ENCODE results near the gene LCN1. TPM values are rescaled to one million over a fixed set of nuclear protein-coding genes. Genes with fewer than 3 reads are reported as not detected.

Gene LCN1
- total RNA-seq, 2 donors from 2014 or later = not detected

DNA sequence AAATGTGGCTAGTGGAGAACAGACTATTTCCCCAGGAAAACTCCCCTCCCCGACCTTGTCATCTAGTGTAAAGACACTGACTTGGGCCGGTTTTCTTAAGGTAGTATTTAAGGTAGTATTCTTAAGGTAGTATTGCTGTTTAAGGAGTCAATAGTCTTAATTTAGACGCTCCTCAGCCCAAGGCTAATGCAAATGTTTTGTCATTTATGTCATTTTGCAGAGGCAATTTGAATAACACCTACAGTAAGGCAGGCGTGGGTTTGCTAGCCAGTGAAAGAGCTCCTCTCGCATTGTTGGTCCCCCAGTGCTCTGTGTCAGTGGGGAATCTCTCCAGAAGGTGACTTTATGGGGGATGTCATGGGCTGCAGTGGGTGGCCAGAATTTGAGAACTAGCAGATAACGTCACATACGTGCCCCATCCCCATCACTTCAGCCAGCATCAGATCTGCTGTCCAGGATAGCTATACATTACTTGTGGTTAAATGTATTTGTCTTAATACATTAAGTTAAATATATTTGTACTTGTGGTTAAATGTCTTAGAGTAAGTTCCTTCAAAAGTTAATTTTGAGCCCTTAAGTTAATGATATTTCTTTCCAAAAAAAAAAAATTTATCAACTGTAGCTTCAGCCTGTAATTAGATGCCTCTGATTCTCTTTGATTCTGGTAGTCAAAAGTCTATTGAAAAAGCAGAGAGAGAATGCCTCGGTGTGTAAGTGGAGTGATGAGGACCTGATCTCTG, 39.1 kb upstream of the LCN1 start:
- no peaks in the 10 kb centered on the region for H3K9me3 ChIP-seq
- no peaks in the 10 kb centered on the region for H3K27me3 ChIP-seq
- peaks cover 33% of the 10 kb centered on the region for H3K36me3 ChIP-seq
- TF ChIP-seq, protein P1, sequence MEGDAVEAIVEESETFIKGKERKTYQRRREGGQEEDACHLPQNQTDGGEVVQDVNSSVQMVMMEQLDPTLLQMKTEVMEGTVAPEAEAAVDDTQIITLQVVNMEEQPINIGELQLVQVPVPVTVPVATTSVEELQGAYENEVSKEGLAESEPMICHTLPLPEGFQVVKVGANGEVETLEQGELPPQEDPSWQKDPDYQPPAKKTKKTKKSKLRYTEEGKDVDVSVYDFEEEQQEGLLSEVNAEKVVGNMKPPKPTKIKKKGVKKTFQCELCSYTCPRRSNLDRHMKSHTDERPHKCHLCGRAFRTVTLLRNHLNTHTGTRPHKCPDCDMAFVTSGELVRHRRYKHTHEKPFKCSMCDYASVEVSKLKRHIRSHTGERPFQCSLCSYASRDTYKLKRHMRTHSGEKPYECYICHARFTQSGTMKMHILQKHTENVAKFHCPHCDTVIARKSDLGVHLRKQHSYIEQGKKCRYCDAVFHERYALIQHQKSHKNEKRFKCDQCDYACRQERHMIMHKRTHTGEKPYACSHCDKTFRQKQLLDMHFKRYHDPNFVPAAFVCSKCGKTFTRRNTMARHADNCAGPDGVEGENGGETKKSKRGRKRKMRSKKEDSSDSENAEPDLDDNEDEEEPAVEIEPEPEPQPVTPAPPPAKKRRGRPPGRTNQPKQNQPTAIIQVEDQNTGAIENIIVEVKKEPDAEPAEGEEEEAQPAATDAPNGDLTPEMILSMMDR (IDR thresholded peaks at IDR 0.05) = no peak
- H3K4me1 ChIP-seq = peaks cover 0 to 20% of the 10 kb centered on the region in 2 donors
- no peak for DNase-seq (ENCODE audit: low spot score)
- H3K4me3 ChIP-seq = no peak overlapping the region
- H3K27ac ChIP-seq = no peak overlapping the region

DNA sequence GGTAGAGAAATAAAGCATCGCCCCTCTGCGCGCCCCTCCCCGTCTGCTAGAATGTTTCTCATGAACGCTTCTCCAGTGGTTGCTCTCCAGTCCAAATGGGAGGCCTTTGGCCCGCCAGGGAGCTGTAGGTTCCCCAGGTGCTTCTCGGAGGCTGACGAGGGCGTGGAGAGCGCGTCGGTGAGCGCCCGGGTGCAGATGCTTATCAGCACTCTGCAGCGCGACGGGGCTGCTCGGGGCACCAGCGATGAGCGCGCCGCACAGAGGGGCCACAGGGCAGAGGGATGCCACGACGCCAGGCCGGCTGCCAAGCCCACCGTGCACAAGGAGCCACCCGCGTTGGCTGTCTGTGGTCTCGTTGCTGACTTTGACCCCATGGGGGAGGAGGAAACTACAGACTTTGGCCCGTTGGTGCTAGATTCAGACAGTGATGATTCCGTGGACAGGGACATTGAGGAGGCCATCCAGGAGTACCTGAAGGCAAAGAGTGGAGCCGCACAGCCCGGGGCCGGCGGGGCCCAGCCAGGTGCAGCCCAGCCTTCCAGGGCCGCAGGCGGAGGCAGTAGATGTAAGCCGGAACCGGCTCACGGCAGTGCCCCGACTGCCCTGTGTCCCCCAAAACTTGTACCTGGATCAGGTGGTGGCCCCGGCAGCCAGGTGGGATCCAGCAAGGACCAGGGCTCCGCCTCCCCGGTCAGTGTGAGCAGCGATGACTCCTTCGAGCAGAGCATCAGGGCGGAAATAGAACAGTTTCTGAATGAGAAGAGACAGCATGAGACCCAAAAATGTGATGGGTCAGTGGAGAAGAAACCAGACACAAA, 36.6 kb upstream of the LCN1 start:
- Histone ChIP-seq H3K4me1 (peaks cover 0 to 11% of the 10 kb centered on the region in 2 donors), H3K9me3 (no peaks in the 10 kb centered on the region), H3K27ac (no peak overlapping the region), H3K4me3 (no peak overlapping the region), H3K36me3 (peaks cover 41% of the 10 kb centered on the region), H3K27me3 (no peaks in the 10 kb centered on the region)
- DNase-seq (ENCODE audit: low spot score) = no peak
- TF ChIP-seq, protein P1 (IDR thresholded peaks at IDR 0.05) = no peak

DNA sequence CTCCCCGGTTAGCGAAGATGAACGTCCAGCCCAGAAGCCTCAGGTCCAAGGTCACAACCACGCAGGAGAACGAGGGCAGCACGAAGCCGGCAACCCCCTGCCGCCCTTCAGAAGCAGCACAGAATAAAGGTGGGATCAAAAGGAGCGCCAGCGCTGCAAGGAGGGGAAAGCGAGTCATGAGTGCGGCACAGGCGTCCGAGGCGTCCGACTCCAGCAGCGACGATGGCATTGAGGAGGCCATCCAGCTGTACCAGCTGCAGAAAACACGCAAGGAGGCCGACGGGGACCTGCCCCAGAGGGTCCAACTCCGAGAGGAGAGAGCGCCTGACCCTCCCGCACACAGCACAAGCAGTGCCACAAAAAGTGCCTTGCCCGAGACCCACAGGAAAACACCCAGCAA, 35.9 kb upstream of the LCN1 start:
- H3K4me3 ChIP-seq = no peak overlapping the region
- TF ChIP-seq, protein P1 (IDR thresholded peaks at IDR 0.05) = no peak
- H3K36me3 ChIP-seq = peaks cover 41% of the 10 kb centered on the region
- no peaks in the 10 kb centered on the region for H3K9me3 ChIP-seq
- no peak for DNase-seq (ENCODE audit: low spot score)
- H3K27ac ChIP-seq = no peak overlapping the region
- no peaks in the 10 kb centered on the region for H3K27me3 ChIP-seq
- peaks cover 0 to 10% of the 10 kb centered on the region in 2 donors for H3K4me1 ChIP-seq

DNA sequence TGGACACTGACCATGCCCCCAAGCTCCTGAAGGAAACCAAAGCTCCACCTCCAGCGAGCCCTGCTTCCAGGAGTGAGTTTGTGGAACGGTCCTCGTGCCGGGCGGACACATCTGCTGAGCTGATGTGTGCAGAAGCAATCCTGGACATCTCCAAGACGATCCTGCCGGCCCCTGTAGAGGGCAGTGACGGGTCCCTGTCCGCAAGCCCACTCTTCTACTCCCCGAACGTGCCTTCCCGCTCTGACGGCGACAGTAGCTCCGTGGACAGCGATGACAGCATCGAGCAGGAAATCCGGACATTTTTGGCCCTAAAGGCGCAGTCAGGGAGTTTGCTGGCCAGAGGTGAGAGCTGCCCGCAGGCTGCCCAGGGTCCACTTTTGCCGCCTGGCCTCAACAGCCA, 35.4 kb upstream of the LCN1 start:
- TF ChIP-seq, protein P1 (IDR thresholded peaks at IDR 0.05) = no peak
- H3K27me3 ChIP-seq = no peaks in the 10 kb centered on the region

DNA sequence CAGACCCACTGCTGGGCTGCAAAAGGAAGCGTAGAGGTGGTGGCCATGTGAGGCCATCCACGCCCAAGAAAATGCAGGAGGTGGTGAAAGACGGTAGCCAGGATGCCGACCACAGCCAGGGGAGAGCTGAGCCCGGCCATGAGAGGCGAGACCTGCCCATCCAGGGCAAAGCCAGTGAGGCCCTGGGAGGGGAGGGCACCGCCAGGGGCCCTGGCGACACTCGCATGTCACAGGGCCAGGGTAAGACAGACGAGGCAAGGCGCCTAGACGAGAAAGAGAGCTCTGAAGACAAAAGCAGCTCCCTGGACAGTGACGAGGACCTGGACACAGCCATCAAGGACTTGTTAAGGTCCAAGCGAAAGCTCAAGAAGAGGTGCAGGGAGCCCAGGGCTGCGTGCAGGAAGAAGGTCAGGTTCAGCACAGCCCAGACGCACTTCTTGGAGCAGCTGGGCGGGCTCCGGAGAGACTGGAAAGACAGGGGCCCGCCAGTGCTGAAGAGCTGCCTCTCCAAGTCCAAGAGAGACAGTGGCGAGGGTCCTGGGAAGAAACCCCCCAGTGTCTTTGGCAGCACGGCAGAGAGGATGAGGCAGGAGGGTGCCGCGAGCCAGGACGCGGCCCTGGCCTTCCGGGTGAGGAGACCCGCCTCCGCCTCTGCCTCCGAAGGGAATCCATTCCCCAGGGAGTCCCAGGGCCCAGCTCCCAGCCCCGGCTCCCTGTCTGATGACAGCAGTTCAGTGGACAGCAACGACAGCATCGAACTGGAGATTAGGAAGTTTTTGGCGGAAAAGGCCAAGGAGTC, 34.8 kb upstream of the LCN1 start:
- Histone ChIP-seq H3K4me1 (no peaks in the 10 kb centered on the region), H3K4me3 (no peak overlapping the region), H3K27me3 (no peaks in the 10 kb centered on the region), H3K36me3 (peaks cover 41% of the 10 kb centered on the region), H3K27ac (no peak overlapping the region), H3K9me3 (no peaks in the 10 kb centered on the region)
- TF ChIP-seq, protein P1 (IDR thresholded peaks at IDR 0.05) = no peak
- no peak for DNase-seq (ENCODE audit: low spot score)

More for the DNA sequence above, 35.4 kb upstream of the LCN1 start:
- Histone ChIP-seq H3K27ac (no peak overlapping the region), H3K9me3 (no peaks in the 10 kb centered on the region), H3K36me3 (peaks cover 41% of the 10 kb centered on the region), H3K4me3 (no peak overlapping the region), H3K4me1 (peaks cover 0 to 5% of the 10 kb centered on the region in 2 donors)
- no peak for DNase-seq (ENCODE audit: low spot score)
